ENCODE results near the gene RGS3.

The RGS3 gene

DNA sequence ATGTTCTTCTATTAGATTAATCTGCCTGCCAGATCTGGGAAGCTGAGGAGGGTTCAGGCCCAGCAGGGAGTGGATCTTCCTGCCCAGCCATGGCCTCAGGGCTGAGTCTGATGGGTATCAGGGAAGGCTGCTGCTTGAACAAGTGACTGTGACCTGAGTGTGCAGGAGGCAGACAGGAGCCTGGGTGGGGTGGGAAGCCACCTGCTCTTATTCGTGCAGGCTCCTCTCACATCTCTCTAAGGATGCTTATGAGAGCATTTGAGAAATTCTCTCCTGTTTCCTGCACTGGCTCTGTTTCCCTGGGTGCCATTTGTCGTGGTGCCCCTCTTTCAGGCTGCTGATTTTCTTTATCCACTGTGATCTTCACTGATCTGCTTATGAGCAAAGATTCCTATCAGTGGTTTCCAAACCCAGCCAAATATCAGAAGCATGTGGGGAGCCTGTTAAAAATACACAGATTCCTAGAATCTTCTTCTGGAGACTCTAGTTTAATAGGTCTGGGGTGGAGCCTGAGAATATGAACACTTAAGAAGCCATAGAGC lies 2.1 kb downstream of the RGS3 start:
- DNase-seq (ENCODE audit: low spot score): no peak

DNA sequence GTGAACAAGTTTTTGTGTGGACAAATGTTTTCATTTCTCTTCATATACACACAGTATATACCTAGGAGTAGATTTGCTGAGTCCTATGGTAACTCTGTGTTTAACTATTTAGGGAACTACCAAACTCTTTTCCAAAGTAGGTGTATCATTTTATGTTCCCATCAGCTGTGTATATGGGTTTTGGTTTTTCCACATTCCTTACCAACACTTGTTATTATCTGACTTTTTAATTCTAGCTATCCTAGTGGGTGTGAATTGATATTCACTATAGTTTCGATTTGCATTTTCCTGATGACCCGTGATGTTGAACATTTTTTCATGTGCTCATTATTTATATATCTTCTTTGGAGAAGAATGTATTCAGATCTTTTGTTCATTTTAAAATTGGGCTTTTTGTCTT lies 3.7 kb downstream of the RGS3 start:
- no peak for DNase-seq (ENCODE audit: low spot score)

DNA sequence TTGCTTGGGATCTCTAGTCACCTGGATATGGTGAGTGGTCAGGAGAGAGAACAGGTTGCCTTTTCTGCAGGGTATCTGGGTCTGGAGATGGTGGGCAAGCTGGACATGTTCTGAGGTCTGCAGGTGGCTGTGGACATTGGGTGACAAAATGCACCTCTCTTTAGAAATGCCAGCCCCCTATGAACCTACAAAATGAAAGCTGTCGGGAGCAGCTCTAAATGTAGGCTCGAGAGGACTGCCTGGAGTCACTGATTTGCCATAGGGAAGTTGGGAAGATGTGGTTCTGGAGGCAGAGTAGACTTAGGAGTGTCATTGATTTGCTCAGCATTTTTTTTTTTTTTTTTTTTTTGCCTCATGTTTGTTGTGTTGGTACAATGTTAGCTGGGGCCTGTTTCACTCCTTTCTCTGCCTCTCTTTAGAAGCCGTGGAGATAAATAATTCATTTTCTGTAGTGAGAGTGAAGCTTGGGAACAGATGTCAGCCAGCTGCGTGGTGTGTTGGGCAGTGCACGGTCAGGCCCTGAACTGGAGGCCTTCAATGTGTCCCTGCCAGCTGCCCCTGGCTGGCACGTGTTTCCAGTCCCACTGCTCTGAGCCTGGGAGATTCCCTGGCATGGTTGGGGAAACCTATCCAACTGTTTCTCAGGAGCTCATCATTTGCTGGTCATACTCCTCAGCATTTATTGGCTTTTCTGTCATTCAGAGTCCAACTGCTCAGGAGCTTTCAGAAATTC lies 5.4 kb downstream of the RGS3 start:
- DNase-seq (ENCODE audit: low spot score): no peak

DNA sequence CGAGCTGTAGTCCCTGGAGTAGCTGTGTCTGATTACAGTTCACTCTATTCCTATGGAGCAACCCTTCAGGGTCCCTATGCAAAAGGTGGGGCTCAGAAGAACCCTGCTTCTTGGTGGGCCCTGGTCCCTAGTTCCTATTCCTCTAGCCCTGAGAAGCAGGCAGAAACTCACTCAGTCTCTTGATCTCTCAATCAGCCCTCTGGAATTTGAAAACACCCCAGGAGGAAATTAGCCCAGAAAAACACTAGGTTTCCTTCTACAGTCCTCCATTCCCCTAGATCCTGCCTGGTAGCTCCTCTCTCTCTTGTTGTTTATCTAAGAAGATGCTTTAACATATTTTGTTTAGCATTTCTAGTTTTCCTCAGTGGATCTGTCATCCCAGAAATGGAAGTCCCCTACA lies 7.6 kb downstream of the RGS3 start:
- no peak for DNase-seq (ENCODE audit: low spot score)

GRCh38 chr9:113471566-113471965 lies 8.0 kb downstream of the RGS3 start:
- DNase-seq (ENCODE audit: low spot score): no peak

DNA sequence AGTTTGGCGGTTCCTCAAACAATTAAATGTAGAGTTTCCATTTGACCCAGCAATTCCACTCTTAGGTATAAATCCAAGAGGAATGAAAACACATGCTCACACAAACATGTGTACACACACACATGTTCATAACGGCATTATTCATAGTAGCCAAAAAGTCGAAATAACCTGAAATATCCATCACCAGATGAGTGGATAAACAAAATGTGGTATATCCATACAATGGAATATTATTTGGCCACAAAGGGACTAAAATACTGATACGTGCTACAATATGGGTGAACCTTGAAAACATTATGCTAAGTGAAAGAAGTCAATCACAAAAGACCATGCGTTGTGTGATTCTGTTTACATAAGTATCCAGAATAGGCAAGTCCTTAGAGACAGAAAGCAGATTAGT lies 8.7 kb downstream of the RGS3 start:
- DNase-seq (ENCODE audit: low spot score): no peak

- DNase-seq (ENCODE audit: low spot score): no peak
Observed at GRCh38 chr9:113474360-113475028, 11.0 kb downstream of the RGS3 start.

GRCh38 chr9:113475031-113475430 lies 11.5 kb downstream of the RGS3 start:
- no peak for DNase-seq (ENCODE audit: low spot score)

DNA sequence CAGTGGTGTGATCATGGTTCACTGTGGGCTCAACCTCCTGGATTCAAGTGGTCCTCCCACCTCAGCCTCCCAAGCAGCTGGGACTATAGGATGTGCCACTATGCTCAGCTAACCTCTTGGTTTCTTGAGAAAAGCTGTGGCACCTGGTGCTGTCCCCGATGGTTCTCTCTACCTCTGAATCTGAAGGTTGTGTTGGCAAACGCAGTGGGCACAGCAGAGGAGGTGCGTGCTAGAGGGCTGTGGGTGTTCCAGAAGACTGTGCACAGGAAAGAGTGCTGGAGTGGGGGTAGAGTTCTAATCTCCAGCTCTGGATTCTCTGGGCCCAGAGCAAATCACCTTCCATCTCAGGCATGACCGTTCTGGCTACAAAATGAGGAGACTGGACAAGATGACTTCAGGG lies 12.5 kb downstream of the RGS3 start:
- no peak for DNase-seq (ENCODE audit: low spot score)

- no peak for DNase-seq (ENCODE audit: low spot score)
Observed at GRCh38 chr9:113476511-113476916, 13.0 kb downstream of the RGS3 start.

DNA sequence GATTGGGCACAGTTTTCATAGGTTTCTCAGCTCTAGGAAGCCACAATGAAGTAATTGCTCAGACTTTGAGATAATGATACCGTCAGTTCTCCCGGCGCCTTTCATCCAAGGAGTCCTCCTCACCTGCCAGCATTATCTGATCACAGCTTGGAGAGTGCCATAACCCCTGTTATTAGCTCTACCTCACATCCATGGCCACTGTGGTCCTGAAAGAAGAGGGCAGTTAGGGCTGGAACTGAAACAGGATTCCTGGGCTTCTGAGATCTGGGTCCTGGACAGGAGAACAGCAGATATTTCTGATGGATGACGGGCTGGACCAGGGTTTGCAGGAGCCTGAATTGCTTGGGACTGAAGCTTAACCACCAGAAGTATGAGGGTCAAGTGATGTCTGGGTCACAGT lies 13.5 kb downstream of the RGS3 start:
- no peak for DNase-seq (ENCODE audit: low spot score)

DNA sequence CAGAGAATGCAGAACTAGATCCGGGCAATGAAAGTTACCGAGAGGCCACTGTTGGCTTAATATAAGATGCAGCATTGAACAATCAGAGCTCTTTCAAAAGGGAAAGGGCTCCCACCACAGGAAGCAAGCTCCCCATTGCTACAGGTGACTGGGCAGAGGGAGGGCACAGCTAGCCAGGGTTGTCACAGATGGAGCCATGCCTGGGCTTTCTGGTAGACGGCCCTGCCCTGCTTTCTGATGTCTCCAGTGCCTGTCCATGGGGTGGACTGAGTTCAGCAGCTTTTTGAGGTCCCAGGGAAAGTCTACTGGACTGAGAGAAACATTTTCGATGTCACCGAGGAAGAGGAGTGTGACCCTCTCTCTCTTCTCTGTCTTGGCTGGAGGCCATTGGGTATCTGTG lies 14.1 kb downstream of the RGS3 start:
- DNase-seq (ENCODE audit: low spot score): no peak

- no peak for DNase-seq (ENCODE audit: low spot score)
Observed at GRCh38 chr9:113479174-113479621, 15.7 kb downstream of the RGS3 start.

DNA sequence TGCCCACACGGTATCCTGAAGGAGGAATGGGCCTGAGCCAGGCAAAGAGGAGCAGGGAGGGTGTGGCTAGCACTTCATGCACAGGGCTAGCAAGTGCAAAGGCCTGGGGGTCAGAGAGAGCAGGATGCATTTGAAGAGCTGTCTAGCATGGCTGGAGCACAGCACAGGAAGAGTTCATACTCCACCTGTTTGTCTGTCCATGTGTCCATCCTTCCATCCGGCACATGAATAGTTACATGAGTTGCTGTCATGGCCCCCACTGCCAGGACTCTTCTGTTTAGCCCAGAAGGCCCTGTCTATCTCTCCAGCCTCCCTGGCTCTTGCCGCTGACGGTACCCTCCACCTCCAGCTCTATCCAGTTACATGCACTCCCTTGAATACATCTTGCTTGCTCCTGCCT lies 17.1 kb downstream of the RGS3 start:
- no peak for DNase-seq (ENCODE audit: low spot score)

DNA sequence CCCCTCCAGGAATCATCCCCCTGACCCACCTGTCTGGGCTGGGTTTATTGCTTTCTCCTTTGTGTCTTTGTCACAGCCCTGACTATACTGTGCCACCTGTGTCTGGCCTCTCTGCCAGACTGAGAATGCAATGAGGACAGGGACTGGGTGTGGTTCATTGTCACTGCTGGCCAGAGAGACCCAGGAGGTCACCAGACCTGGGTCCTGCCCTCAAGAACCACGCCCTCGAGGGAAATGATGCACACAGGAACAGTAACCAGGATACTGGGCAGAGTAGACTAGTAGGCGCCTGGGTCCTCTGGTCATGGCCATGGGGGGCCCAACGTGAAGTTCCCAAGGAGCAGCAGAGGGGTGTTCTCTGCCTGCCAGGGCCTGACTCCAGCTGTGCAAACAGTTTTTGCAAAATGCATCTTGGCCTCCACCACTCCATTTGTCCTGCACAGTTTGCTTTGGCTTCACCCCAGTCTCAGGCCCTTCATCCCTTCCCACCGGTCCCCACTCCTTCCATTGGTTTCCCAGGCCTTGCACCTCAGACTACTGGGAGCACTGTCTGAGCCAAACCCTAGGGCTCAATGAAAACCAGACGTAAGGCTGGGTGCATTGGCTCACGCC lies 17.8 kb downstream of the RGS3 start:
- no peak for DNase-seq (ENCODE audit: low spot score)

DNA sequence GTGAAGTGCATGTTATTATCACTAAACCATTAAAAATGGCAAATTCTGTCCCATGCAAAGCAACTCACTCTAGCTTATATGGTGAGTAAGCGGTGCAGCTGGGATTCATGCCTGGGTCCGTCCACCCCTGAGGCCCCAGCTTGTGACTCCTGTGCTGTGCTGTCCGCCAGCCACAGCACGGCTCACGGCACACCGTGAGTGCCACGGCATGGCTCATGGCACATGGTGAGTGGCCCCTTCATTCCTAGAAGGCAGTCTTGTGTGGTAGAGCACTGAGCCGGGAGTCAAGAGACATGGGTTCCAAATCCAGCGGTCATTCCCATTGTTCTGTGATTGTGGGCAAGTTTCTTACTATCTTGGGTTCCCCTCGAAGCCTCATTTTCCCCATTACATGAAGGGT lies 18.8 kb downstream of the RGS3 start:
- DNase-seq (ENCODE audit: low spot score): no peak

- DNase-seq (ENCODE audit: low spot score): no peak
Observed at GRCh38 chr9:113482991-113483675, 19.6 kb downstream of the RGS3 start.

DNA sequence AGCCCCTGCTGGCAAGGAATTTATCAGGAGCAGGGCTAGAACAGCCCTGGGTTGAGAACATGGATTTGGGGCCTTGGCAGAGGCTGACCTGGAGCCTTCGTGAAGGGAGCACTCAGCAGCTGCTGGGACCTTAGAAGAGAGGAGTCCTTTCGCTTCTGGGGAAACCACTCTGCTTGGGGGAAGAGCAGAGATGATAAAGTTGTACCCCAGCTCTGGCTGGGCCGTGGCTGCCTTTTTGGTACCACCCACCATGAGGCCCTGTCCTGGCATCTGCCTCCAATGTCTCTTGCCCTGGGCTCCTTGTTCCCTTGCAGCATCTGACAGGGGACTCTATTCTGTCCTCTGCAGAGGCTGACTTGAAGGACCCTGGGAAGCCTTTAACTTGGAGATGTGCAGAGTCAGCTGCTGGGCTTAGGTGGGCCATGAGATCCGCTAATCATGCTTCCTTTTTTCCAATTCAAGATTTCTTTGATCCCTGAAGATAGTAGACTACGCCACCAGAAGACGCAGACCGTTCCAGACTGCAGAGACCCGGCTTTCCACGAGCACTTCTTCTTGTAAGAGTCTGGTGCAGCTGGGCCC lies 20.2 kb downstream of the RGS3 start:
- DNase-seq (ENCODE audit: low spot score): no peak

DNA sequence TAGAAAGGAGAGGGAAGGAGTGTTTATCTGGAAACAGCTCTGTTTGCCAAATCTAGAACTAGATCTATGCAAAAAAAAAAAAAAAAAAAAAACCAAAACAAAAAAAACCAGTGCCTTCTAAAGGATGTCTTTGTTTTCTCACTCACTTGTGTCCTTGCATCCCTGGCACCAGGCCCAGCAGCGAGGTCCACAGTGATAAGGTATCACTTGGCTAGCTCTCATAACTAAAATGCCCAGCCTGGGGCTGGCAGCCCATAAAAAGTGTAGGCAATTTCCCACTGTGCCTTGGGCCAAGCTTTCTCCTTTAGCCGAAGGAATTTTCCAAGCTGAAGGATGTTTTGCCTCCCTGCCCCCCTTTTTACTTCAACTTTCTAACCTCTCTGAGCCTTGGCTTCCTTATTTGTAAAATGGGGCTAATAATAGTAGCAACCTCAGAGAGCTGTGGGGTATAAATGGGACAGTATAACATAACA lies 20.8 kb downstream of the RGS3 start:
- no peak for DNase-seq (ENCODE audit: low spot score)

DNA sequence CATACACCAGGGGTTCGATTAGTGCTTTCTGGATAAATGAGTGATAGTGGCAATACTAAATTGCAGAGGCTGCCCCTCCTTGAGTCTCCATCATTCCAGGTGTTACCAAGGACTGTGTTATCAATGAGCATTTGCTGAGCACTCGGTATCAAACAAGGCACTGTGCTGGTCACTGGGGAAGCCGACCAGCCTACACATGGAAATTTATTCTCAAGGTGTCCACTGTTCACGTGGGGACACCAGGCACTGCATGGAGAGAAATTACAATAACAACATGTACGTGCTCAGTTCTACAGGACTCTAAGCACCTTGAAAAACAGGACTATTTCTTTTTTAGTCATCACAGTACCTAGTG lies 22.2 kb downstream of the RGS3 start:
- no peak for DNase-seq (ENCODE audit: low spot score)

- DNase-seq (ENCODE audit: low spot score): no peak
Observed at GRCh38 chr9:113486327-113486726, 22.8 kb downstream of the RGS3 start.

GRCh38 chr9:113488071-113488470 lies 24.5 kb downstream of the RGS3 start:
- no peak for DNase-seq (ENCODE audit: low spot score)
